Progenitor cell of endocrine pancreas (in vitro differentiated cells): ENCODE measurements around the gene AFF2. TPM values are rescaled to one million over a fixed set of nuclear protein-coding genes. Genes with fewer than 3 reads are reported as not detected.

ENCODE experiments used
- DNase-seq: peaks from one replicate; pipeline ENCODE4 v3.0.0; 2021; ENCODE audit warnings: low spot score; ENCODE audit not compliant: unreplicated experiment
- H3K27ac Mint-ChIP-seq: 2 replicates; pipeline ENCODE4 v1.8.0; 2021; ENCODE audit warnings: mild to moderate bottlenecking, moderate library complexity, mixed read lengths
- H3K27me3 Mint-ChIP-seq: 2 replicates; pipeline ENCODE4 v1.8.0; 2021; ENCODE audit warnings: mixed read lengths
- H3K36me3 Mint-ChIP-seq: 2 replicates; pipeline ENCODE4 v1.8.0; 2022; ENCODE audit warnings: mixed read lengths; ENCODE audit not compliant: insufficient read depth
- H3K4me1 Mint-ChIP-seq: 2 replicates; pipeline ENCODE4 v1.8.0; 2021; ENCODE audit warnings: low read depth, mixed read lengths
- H3K4me3 Mint-ChIP-seq: 2 replicates; pipeline ENCODE4 v1.8.0; 2021; ENCODE audit warnings: low read depth, mild to moderate bottlenecking, moderate library complexity, mixed read lengths
- H3K9me3 Mint-ChIP-seq: 2 replicates; pipeline ENCODE4 v1.8.0; 2021; ENCODE audit warnings: low read depth, mixed read lengths
- CTCF ChIP-seq: fragments of 200-600 bp; sonication (generic); IDR thresholded peaks from one replicate; pipeline ENCODE4 v1.5.0; 2021; ENCODE audit warnings: antibody characterized with exemption, mild to moderate bottlenecking; ENCODE audit not compliant: unreplicated experiment
- total RNA-seq: library from RNA; stranded (reverse); gene quantifications from 2 replicates; pipeline ENCODE4 v1.2.1, GENCODE V29; 2021

Gene AFF2
- total RNA-seq, 1 donor from 2014 or later = 8.4 TPM

- Mint-ChIP-seq H3K4me3 (no peak overlapping the region), H3K4me1 (no peaks in the 10 kb centered on the region), H3K36me3 (no peaks in the 10 kb centered on the region), H3K27me3 (no peaks in the 10 kb centered on the region), H3K27ac (no peak overlapping the region), H3K9me3 (peaks cover 36% of the 10 kb centered on the region)
- DNase-seq = no peak
- TF ChIP-seq CTCF = no peak
Observed at GRCh38 chrX:148643460-148643859, 143.0 kb downstream of the AFF2 start.

- Mint-ChIP-seq H3K27ac (no peak overlapping the region), H3K4me3 (no peak overlapping the region), H3K36me3 (no peaks in the 10 kb centered on the region), H3K4me1 (no peaks in the 10 kb centered on the region), H3K9me3 (peaks cover 30% of the 10 kb centered on the region), H3K27me3 (no peaks in the 10 kb centered on the region)
- TF ChIP-seq CTCF = no peak
- no peak for DNase-seq
Observed at GRCh38 chrX:148647651-148648050, 147.2 kb downstream of the AFF2 start.

- peaks cover 37% of the 10 kb centered on the region for H3K9me3 Mint-ChIP-seq
- no peak for TF ChIP-seq CTCF
Observed at GRCh38 chrX:148649145-148649795, 148.9 kb downstream of the AFF2 start.

GRCh38 chrX:148658115-148658730, 157.8 kb downstream of the AFF2 start:
- no peaks in the 10 kb centered on the region for H3K27me3 Mint-ChIP-seq
- DNase-seq = no peak
- H3K27ac Mint-ChIP-seq = no peak overlapping the region
- H3K9me3 Mint-ChIP-seq = peaks cover 23% of the 10 kb centered on the region
- H3K4me3 Mint-ChIP-seq = no peak overlapping the region
- H3K4me1 Mint-ChIP-seq = no peaks in the 10 kb centered on the region
- no peaks in the 10 kb centered on the region for H3K36me3 Mint-ChIP-seq
- no peak for TF ChIP-seq CTCF

More at GRCh38 chrX:148649145-148649795, 148.9 kb downstream of the AFF2 start:
- H3K27me3 Mint-ChIP-seq = no peaks in the 10 kb centered on the region
- no peak overlapping the region for H3K27ac Mint-ChIP-seq
- H3K36me3 Mint-ChIP-seq = no peaks in the 10 kb centered on the region
- H3K4me1 Mint-ChIP-seq = no peaks in the 10 kb centered on the region
- DNase-seq = no peak
- no peak overlapping the region for H3K4me3 Mint-ChIP-seq

- Mint-ChIP-seq H3K9me3 (peaks cover 20% of the 10 kb centered on the region), H3K27ac (no peak overlapping the region), H3K27me3 (no peaks in the 10 kb centered on the region), H3K4me1 (no peaks in the 10 kb centered on the region), H3K4me3 (no peak overlapping the region), H3K36me3 (peaks cover 3% of the 10 kb centered on the region)
- DNase-seq = no peak
- no peak for TF ChIP-seq CTCF
Observed at GRCh38 chrX:148659481-148659880, 159.1 kb downstream of the AFF2 start.
